T-helper 17 cell (primary cell): ENCODE measurements around the gene GVQW3. TPM values are rescaled to one million over a fixed set of nuclear protein-coding genes. Genes with fewer than 3 reads are reported as not detected.
"Not testable (repeated sequence)": the region's sequence is repeated elsewhere in the genome, so short reads cannot be mapped to it uniquely, and the experiment has no call there.

ENCODE experiments used
- ATAC-seq: fragments of 150-1000 bp; cut with Tn5 transposase; 2 replicates; pipeline ENCODE4 v1.10.0; 2021; ENCODE audit warnings: mild to moderate bottlenecking, moderate library complexity
- DNase-seq, 3 donors: peaks; one replicate each; pipeline versions ENCODE4 v3.0.0 to v3.0.0-alpha.2; 2020 to 2021
- H3K9me3 ChIP-seq: one replicate; pipeline ENCODE4 v1.7.0; 2013; ENCODE audit warnings: low read length, mild to moderate bottlenecking; ENCODE audit not compliant: control insufficient read depth, poor library complexity, severe bottlenecking
- H3K27ac Mint-ChIP-seq: one replicate; pipeline ENCODE4 v1.8.0; 2022; ENCODE audit warnings: mild to moderate bottlenecking, moderate library complexity, mixed read lengths
- H3K27me3 Mint-ChIP-seq: one replicate; pipeline ENCODE4 v1.8.0; 2022; ENCODE audit warnings: mixed read lengths
- H3K36me3 Mint-ChIP-seq: one replicate; pipeline ENCODE4 v1.8.0; 2022; ENCODE audit warnings: low read depth, mixed read lengths
- H3K4me1 Mint-ChIP-seq: one replicate; pipeline ENCODE4 v1.8.0; 2022; ENCODE audit warnings: mild to moderate bottlenecking, mixed read lengths
- H3K4me3 Mint-ChIP-seq: one replicate; pipeline ENCODE4 v1.8.0; 2022; ENCODE audit warnings: mild to moderate bottlenecking, moderate library complexity, mixed read lengths
- total RNA-seq, 4 donors: library from RNA in 2 of 4; stranded (reverse) in 2 of 4; gene quantifications; one replicate each; pipeline ENCODE4 v1.2.3 and lab custom pipeline; 2022 to 2026

The GVQW3 gene
- total RNA-seq, 2 donors from 2014 or later = 1.7 to 2.5 TPM

- no peaks in the 10 kb centered on the region for H3K9me3 ChIP-seq
- DNase-seq = no peak
- Mint-ChIP-seq H3K36me3 (no peaks in the 10 kb centered on the region), H3K4me3 (no peak overlapping the region), H3K27ac (no peak overlapping the region), H3K27me3 (no peaks in the 10 kb centered on the region), H3K4me1 (no peaks in the 10 kb centered on the region)
- no peak for ATAC-seq
These were observed 13.3 kb downstream of the GVQW3 start for GRCh38 chr11:76394411-76394810.

- Mint-ChIP-seq H3K27ac (no peak overlapping the region), H3K36me3 (peaks cover 2% of the 10 kb centered on the region), H3K4me3 (no peak overlapping the region), H3K4me1 (peaks cover 2% of the 10 kb centered on the region), H3K27me3 (no peaks in the 10 kb centered on the region)
- DNase-seq = no peak
- no peaks in the 10 kb centered on the region for H3K9me3 ChIP-seq
- no peak for ATAC-seq
These were observed 14.2 kb downstream of the GVQW3 start for GRCh38 chr11:76395296-76395695.

GRCh38 chr11:76397383-76397782, 16.3 kb downstream of the GVQW3 start:
- DNase-seq (no peak), ATAC-seq (no peak)
- peaks cover 2% of the 10 kb centered on the region for H3K36me3 Mint-ChIP-seq
- H3K4me1 Mint-ChIP-seq = peaks cover 6% of the 10 kb centered on the region
- no peaks in the 10 kb centered on the region for H3K27me3 Mint-ChIP-seq
- no peak overlapping the region for H3K27ac Mint-ChIP-seq
- H3K9me3 ChIP-seq = no peaks in the 10 kb centered on the region
- H3K4me3 Mint-ChIP-seq = no peak overlapping the region

GRCh38 chr11:76400967-76401366, 19.8 kb downstream of the GVQW3 start:
- ATAC-seq (no peak), DNase-seq (no peak)
- no peak overlapping the region for H3K27ac Mint-ChIP-seq
- H3K36me3 Mint-ChIP-seq = peaks cover 2% of the 10 kb centered on the region
- H3K9me3 ChIP-seq = no peaks in the 10 kb centered on the region
- peaks cover 6% of the 10 kb centered on the region for H3K4me1 Mint-ChIP-seq
- H3K27me3 Mint-ChIP-seq = no peaks in the 10 kb centered on the region
- no peak overlapping the region for H3K4me3 Mint-ChIP-seq

- not testable (repeated sequence) for H3K4me3 Mint-ChIP-seq, ATAC-seq, H3K4me1 Mint-ChIP-seq
These were observed 20.4 kb downstream of the GVQW3 start for GRCh38 chr11:76401484-76401883.

GRCh38 chr11:76406359-76406758, 25.2 kb downstream of the GVQW3 start:
- Mint-ChIP-seq H3K36me3 (no peaks in the 10 kb centered on the region), H3K27me3 (no peaks in the 10 kb centered on the region), H3K27ac (no peak overlapping the region), H3K4me3 (no peak overlapping the region), H3K4me1 (no peaks in the 10 kb centered on the region)
- no peaks in the 10 kb centered on the region for H3K9me3 ChIP-seq
- no peak for DNase-seq
- ATAC-seq = no peak

More at GRCh38 chr11:76401484-76401883, 20.4 kb downstream of the GVQW3 start:
- not testable (repeated sequence) for H3K27ac Mint-ChIP-seq, H3K9me3 ChIP-seq, DNase-seq, H3K36me3 Mint-ChIP-seq, H3K27me3 Mint-ChIP-seq

GRCh38 chr11:76408171-76408965, 27.2 kb downstream of the GVQW3 start:
- no peaks in the 10 kb centered on the region for H3K9me3 ChIP-seq
- Mint-ChIP-seq H3K4me1 (no peaks in the 10 kb centered on the region), H3K4me3 (no peak overlapping the region), H3K36me3 (no peaks in the 10 kb centered on the region), H3K27me3 (peaks cover 14% of the 10 kb centered on the region), H3K27ac (no peak overlapping the region)
- no peak for DNase-seq
- no peak for ATAC-seq

- ATAC-seq (no peak), DNase-seq (no peak)
- Mint-ChIP-seq H3K4me1 (no peaks in the 10 kb centered on the region), H3K27me3 (peaks cover 25% of the 10 kb centered on the region), H3K4me3 (no peak overlapping the region), H3K36me3 (no peaks in the 10 kb centered on the region), H3K27ac (no peak overlapping the region)
- H3K9me3 ChIP-seq = no peaks in the 10 kb centered on the region
These were observed 29.8 kb downstream of the GVQW3 start for GRCh38 chr11:76410851-76411357.

- Mint-ChIP-seq H3K36me3 (peaks cover 2% of the 10 kb centered on the region), H3K27me3 (peaks cover 43% of the 10 kb centered on the region), H3K4me1 (no peaks in the 10 kb centered on the region), H3K27ac (no peak overlapping the region), H3K4me3 (no peak overlapping the region)
- DNase-seq (no peak), ATAC-seq (no peak)
- no peaks in the 10 kb centered on the region for H3K9me3 ChIP-seq
These were observed 34.0 kb downstream of the GVQW3 start for GRCh38 chr11:76415073-76415472.

- ATAC-seq (no peak), DNase-seq (no peak)
- H3K4me1 Mint-ChIP-seq = peaks cover 7% of the 10 kb centered on the region
- peaks cover 4% of the 10 kb centered on the region for H3K36me3 Mint-ChIP-seq
- H3K27ac Mint-ChIP-seq = no peak overlapping the region
- H3K27me3 Mint-ChIP-seq = peaks cover 24% of the 10 kb centered on the region
- H3K9me3 ChIP-seq = no peaks in the 10 kb centered on the region
- no peak overlapping the region for H3K4me3 Mint-ChIP-seq
These were observed 38.8 kb downstream of the GVQW3 start for GRCh38 chr11:76419896-76420295.

GRCh38 chr11:76424379-76424778, 43.3 kb downstream of the GVQW3 start:
- Mint-ChIP-seq H3K27ac (peak overlapping the region; percentile 51), H3K36me3 (peaks cover 5% of the 10 kb centered on the region), H3K4me3 (no peak overlapping the region), H3K4me1 (peaks cover 9% of the 10 kb centered on the region), H3K27me3 (peaks cover 27% of the 10 kb centered on the region)
- H3K9me3 ChIP-seq = no peaks in the 10 kb centered on the region
- DNase-seq (no peak), ATAC-seq (peak; percentile 35)

GRCh38 chr11:76424891-76425290, 43.8 kb downstream of the GVQW3 start:
- DNase-seq = no peak
- ATAC-seq = no peak
- H3K36me3 Mint-ChIP-seq = peaks cover 5% of the 10 kb centered on the region
- H3K4me3 Mint-ChIP-seq = no peak overlapping the region
- no peaks in the 10 kb centered on the region for H3K9me3 ChIP-seq
- peak overlapping the region; percentile 51 for H3K27ac Mint-ChIP-seq
- peaks cover 22% of the 10 kb centered on the region for H3K27me3 Mint-ChIP-seq
- peaks cover 9% of the 10 kb centered on the region for H3K4me1 Mint-ChIP-seq

- DNase-seq = no peak
- H3K9me3 ChIP-seq = no peaks in the 10 kb centered on the region
- H3K27me3 Mint-ChIP-seq = peaks cover 22% of the 10 kb centered on the region
- H3K27ac Mint-ChIP-seq = no peak overlapping the region
- ATAC-seq = no peak
- H3K4me3 Mint-ChIP-seq = no peak overlapping the region
- H3K4me1 Mint-ChIP-seq = peaks cover 9% of the 10 kb centered on the region
- peaks cover 5% of the 10 kb centered on the region for H3K36me3 Mint-ChIP-seq
These were observed 45.5 kb downstream of the GVQW3 start for GRCh38 chr11:76426660-76427059.

GRCh38 chr11:76436020-76436419, 54.9 kb downstream of the GVQW3 start:
- Mint-ChIP-seq H3K4me1 (peaks cover 3% of the 10 kb centered on the region), H3K36me3 (no peaks in the 10 kb centered on the region), H3K27me3 (no peaks in the 10 kb centered on the region), H3K4me3 (no peak overlapping the region), H3K27ac (no peak overlapping the region)
- ATAC-seq = no peak
- H3K9me3 ChIP-seq = no peaks in the 10 kb centered on the region
- DNase-seq = no peak
